Stimulated activated CD8-positive, alpha-beta memory T cell treated with anti-CD3 and anti-CD28 coated beads, Interleukin-4, amount 100 ng/mL, for 24 hours (primary cell): ENCODE data around the gene GALK1.
"Not testable (repeated sequence)": the region's sequence is repeated elsewhere in the genome, so short reads cannot be mapped to it uniquely, and the experiment has no call there.

ENCODE experiments used
- DNase-seq: peaks from one replicate; pipeline ENCODE4 v3.0.0-alpha.2; 2020; ENCODE audit warnings: low read depth

GALK1 gene

DNA sequence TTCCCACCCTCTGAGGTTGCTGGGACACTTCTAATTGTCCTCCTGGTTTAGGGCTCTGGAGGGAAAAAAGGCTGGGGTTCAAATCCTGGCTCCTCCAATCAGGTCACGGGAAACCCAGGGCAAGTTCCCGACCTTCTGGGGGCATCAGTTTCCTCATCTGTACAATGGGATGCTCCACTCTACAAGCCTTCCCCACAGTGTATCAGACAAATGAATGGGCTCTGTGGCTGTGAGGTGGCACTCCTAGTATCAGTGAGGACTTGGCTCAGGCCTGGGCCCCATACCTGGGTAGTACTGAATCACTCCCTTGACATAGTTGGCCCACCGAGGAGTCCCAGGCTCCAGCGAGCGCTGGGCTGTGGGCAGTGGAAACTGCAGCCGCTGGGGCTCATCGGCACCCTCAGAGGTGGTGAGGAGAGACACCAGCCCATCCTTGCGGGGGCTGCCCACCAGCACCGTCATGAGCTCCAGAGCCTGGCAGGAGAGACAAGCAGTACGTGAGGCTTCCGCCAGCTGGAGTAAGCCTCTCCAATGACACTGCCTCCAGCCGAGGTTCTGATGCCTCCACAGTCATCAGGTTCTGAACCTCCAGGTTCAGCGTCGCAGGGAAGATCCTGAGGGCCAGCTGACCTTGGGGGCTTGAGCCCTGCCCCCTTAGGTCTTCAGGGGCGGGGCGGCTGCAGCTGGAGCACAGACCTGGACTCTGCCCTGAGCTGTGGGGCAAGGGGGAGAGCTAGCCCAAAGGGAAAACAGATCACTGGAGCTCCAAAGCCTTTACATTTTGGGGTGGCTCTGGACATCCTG, 1.2 kb downstream of the GALK1 start:
- no peak for DNase-seq

GRCh38 chr17:75763269-75763607, 1.8 kb downstream of the GALK1 start:
- no peak for DNase-seq

- no peak for DNase-seq
Observed at GRCh38 chr17:75762513-75763268, 2.3 kb downstream of the GALK1 start.

GRCh38 chr17:75759978-75760640, 4.9 kb downstream of the GALK1 start:
- not testable (repeated sequence) for DNase-seq

- DNase-seq, result no peak
Observed at GRCh38 chr17:75759457-75759856, 5.5 kb downstream of the GALK1 start.

GRCh38 chr17:75758131-75758905, 6.7 kb downstream of the GALK1 start:
- no peak for DNase-seq

DNA sequence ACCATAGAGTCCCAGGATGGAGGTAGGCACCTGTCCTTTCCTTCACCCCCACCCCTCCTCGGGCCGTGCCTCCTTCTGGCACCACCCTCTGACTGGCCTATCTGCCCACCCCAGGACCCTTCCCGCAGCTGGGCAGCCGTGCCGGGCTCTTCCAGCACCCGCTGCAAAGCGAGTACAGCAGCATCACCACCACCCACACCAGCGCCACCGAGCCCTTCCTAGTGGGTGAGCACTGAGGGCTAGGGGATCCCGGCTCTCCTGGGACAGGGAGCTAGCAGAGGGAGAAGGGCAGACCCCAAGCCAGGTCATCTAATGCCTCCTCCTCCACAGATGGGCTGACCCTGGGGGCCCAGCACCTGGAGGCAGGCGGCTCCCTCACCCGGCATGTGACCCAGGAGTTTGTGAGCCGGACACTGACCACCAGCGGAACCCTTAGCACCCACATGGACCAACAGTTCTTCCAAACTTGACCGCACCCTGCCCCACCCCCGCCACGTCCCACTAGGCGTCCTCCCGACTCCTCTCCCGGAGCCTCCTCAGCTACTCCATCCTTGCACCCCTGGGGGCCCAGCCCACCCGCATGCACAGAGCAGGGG, 7.8 kb downstream of the GALK1 start:
- no peak for DNase-seq

- no peak for DNase-seq
Observed at GRCh38 chr17:75756451-75757085, 8.4 kb downstream of the GALK1 start.

DNA sequence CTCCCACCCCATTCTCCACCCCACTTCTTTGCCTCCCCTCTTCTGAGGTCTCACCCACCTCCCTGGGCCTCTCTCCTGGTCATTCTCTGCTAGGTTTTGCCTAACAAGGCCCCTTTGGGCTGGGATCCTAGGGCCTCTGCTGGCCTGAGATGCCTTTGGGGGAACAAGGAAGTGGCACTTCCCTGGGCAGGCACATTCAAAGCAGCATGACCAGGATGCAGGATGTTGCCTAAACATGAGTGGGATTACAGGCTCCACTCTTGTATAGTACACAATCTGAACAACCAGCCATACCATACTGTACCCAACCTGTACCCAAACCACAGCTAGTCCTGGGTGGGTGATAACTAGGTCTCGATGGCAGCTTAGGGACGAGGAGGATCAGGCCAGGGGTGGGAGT, 9.0 kb downstream of the GALK1 start:
- DNase-seq, result no peak

DNA sequence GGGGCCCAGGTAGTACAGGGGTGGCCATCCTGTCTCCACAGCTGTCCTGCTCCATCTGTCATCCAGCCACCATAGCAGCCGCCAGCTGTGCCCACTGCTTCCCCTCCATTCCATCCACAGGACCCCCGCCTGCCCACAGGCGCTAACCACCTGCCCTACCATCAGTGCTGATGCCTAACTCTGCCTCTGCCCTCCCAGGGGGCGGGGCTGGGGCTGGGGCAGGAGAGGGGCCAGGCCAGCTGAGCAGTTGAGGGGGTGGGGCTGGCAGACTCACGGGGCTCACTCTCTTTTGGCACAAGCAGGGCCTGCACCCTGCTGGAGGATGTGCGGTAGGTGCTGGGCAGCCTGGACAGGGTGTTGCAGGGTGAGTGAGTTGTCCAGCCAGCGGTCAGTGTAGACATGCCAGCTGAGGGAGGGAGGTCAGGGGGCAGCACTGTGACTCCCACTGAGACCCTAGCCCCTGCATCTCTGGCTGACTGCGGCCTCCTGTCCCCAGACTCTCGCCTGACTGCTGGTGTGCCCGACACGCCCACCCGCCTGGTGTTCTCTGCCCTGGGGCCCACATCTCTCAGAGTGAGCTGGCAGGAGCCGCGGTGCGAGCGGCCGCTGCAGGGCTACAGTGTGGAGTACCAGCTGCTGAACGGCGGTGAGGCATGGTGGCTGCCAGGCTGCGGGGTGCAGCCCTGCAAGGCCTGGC, 9.6 kb downstream of the GALK1 start:
- DNase-seq, result no peak

- no peak for DNase-seq
Observed at GRCh38 chr17:75754378-75755204, 10.4 kb downstream of the GALK1 start.

DNA sequence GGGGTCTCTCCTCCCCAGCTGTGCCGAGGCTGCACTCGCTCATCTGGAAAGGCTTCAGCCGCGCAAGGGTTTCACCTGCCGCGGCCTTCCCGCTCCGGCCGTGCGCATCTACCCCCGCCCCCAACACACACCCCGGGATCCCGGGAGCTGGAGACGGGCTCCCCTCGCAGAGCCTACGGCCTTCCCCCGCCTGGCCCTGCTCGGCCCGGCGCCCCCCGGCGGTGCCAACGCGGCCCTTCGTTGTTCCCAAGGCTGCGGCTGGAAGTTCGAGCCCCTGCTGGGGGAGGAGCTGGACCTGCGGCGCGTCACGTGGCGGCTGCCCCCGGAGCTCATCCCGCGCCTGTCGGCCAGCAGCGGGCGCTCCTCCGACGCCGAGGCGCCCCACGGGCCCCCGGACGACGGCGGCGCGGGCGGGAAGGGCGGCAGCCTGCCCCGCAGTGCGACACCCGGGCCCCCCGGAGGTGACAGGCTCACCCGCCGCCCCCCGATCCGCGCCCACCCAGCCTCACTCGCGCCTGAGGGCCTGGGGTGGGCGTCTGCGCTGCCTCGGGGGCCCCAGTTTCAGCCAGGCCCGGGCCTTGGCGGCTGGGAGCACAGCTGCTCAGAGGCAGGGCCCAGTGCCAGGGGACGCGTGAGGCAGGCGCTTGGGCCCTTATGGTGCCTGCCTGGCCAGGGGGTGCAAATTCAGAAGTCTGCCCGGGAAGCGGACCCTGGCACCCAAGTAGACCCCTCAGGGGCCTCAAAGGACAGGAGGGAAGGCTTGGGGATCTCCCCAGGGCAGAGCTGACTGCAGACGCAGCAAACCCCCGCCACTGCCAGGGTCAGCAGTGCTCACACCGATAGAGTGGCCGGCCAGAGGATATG, 11.2 kb downstream of the GALK1 start:
- DNase-seq, result peak; percentile 64

GRCh38 chr17:75752802-75753513, 12.0 kb downstream of the GALK1 start:
- no peak for DNase-seq

GRCh38 chr17:75752405-75752709, 12.6 kb downstream of the GALK1 start:
- DNase-seq, result no peak

DNA sequence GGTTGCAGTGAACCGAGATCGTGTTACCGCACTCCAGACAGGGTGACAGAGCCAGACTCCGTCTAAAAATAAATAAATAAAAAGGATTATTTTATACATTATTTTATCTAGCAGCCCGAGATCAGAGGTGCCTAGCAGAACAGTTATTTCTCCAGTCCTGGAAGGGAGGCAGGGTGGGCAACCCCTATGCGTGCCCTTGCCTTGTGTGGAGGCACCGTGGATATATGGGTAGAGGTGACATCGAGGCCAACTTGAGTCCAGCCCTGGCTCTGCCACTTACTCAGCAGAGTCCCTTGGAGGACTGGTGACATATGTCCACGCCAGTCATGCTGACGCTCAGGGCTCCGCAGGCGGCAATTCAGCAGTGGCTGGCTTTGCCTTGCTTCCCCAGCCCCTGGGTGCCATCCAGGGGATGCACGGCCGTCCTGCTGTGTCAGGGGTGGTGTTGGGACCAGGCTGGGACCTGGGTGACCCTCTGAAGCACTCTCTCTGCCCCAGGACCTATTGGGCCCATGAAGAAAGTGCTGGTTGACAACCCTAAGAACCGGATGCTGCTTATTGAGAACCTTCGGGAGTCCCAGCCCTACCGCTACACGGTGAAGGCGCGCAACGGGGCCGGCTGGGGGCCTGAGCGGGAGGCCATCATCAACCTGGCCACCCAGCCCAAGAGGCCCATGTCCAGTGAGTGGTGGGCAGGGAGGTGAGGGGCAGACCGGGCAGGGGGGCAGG, 13.2 kb downstream of the GALK1 start:
- no peak for DNase-seq

DNA sequence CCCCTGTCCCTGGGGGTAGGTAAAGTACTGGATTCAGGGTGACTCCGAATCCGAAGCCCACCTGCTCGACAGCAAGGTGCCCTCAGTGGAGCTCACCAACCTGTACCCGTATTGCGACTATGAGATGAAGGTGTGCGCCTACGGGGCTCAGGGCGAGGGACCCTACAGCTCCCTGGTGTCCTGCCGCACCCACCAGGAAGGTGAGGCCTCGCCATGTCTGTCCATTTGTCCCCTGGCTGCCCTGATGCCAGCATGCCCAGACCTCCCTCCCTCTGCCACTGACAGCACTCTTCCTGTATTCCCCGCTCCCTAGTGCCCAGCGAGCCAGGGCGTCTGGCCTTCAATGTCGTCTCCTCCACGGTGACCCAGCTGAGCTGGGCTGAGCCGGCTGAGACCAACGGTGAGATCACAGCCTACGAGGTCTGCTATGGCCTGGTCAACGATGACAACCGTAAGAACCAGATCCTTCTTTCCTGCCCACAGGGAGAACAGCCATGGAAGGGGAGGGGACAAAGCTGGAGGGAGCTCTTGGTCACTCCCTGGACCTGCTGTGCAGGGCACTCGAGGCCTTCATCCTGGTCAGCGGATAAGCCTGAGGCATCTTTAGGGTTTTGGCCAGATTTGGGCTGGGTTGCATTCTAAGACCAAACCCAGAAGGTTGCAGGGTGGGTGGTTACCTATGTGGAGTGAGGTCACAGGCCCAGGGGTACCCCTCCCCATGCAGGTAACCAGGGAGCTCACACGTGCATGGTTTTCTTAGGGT, 14.2 kb downstream of the GALK1 start:
- DNase-seq, result no peak
